Midbrain (tissue), 1 donor: ENCODE results near the gene MYO1F.

ENCODE experiments used
- DNase-seq: peaks from one replicate; lab custom pipeline; 2025; lab: John Stamatoyannopoulos, UW

The MYO1F gene

GRCh38 chr19:8491574-8491973 is 85.7 kb downstream of the MYO1F start:
- no peak for DNase-seq

- no peak for DNase-seq
Measured at GRCh38 chr19:8490873-8491272, 86.4 kb downstream of the MYO1F start.

- DNase-seq, result no peak
Measured at GRCh38 chr19:8490395-8490760, 86.9 kb downstream of the MYO1F start.

DNA sequence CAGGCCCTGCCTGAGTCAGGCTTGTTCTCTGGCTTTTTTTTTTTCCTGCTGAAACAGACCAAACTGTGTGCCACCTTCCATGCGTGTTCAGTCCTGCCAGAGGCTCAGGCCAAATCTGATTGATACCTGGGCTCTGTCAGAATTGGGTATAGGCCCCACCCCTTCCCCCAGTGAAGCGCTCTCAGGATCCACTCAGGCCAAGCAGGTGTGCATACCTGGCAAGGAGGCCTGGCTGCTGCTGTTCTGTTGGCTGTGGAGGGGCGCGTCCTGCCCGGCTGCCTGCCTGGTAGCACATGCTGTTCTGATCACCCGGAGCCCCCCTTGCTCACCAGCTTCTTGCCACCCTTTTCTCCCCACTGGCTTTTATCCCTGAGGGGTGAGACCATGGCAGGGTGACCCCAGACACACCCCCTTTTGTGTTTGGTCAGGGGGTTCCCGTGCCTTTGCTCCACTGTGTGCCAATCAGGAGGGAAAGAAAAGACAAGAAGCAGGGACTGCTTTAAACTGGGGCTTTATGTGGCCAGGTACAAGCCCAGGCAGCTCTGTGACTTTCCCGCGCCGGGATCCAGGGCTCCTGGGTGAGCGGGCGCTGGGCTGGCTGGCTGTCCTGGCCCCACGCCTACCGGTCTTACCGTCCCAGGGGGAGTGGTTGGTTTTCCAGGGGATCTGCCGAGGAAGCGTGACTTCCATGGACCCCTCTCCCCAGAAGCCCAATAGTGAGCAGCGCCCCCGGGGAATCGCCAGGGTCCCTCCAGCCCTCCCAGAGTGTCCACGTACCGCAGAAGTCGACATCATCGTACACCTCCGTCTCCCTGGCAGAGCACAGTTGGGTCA is 87.5 kb downstream of the MYO1F start:
- DNase-seq, result no peak

GRCh38 chr19:8488365-8488764 is 88.9 kb downstream of the MYO1F start:
- no peak for DNase-seq

DNA sequence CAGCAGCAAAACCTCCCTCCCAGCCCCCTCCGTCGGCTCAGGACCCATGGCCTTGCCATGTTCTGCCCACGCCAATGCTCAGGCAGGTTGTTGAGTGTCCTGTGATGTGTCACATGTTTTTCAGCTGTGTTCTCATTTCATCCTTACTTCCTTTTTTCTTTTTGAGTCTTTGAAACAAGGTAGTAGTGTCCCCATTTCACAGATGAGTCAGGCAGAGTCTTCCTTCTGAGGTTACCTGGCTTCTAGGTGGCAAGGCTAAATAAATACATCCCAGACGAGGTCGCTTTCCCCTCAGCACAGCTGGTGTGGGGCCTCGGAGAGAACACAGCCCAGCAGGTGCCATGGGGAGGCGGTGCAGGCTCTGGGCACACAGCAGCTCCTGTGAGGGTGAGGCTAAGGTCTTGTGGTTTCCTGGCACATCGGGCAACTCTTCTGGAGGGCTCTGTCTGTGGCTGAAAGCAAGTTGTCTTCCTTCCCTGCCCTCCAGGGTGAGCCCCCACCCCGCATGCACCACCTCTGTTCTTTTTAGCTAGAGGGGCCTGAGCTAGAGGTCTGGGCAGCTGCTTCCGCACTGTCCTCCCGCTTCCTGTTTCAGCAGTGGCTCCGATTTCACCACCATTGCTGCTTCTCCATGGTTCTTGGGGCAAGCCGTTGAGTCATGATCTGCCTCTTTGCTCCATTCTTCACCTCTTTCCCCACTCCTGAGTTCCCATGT is 89.9 kb downstream of the MYO1F start:
- DNase-seq, result peak; percentile 43

DNA sequence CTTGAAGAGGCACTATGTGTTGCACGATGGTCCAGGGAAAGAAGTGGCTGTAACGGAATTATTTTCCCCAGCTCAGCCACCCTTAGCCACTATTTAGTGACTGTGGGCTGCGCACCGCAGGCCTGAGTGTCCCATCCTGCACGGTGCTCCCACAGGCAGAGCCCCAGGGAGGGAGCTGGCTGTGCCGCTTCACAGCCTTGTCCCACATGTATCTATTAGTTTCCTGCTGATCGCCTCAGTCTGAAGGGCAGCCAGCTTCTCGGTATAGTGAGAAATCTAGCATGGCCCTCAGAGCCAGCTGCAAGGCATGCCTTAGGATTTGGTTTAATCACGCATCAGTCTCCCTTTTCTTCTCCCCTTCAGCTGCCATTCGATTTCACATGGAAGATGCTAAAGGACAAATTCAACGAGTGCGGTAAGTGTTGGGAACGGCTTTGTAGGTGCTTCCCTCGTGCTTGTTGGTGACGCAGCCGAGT is 90.5 kb downstream of the MYO1F start:
- DNase-seq, result no peak

DNA sequence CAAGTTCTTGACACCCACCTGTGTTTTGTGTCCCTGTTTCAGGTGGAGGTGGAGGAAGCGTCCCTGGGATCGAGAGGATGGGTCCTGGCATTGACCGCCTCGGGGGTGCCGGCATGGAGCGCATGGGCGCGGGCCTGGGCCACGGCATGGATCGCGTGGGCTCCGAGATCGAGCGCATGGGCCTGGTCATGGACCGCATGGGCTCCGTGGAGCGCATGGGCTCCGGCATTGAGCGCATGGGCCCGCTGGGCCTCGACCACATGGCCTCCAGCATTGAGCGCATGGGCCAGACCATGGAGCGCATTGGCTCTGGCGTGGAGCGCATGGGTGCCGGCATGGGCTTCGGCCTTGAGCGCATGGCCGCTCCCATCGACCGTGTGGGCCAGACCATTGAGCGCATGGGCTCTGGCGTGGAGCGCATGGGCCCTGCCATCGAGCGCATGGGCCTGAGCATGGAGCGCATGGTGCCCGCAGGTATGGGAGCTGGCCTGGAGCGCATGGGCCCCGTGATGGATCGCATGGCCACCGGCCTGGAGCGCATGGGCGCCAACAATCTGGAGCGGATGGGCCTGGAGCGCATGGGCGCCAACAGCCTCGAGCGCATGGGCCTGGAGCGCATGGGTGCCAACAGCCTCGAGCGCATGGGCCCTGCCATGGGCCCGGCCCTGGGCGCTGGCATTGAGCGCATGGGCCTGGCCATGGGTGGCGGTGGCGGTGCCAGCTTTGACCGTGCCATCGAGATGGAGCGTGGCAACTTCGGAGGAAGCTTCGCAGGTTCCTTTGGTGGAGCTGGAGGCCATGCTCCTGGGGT is 91.5 kb downstream of the MYO1F start:
- no peak for DNase-seq

GRCh38 chr19:8484331-8484894 is 92.8 kb downstream of the MYO1F start:
- DNase-seq, result peak; percentile 10

- DNase-seq, result no peak
Measured at GRCh38 chr19:8483165-8483564, 94.1 kb downstream of the MYO1F start.

DNA sequence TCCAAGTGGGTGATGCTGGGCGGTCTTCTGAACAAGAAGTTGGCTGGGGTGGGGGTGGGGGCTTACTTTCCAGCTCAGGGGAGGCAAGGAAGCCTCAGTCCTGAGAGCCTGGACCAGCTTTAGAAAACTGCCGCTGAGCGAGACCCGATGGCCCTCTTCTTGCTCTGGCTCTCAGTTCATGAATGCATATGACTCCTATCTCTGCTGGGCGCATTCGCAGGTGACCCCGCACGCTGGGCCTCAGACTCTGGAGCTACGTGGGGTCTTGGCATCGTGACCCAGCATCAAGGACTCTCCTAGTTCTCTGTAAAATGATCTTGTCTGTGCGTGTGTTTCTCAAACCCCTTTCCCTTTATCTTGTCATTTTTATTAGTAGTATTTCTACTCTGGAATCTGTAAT is 94.5 kb downstream of the MYO1F start:
- DNase-seq, result no peak

- no peak for DNase-seq
Measured at GRCh38 chr19:8481616-8482015, 95.6 kb downstream of the MYO1F start.

DNA sequence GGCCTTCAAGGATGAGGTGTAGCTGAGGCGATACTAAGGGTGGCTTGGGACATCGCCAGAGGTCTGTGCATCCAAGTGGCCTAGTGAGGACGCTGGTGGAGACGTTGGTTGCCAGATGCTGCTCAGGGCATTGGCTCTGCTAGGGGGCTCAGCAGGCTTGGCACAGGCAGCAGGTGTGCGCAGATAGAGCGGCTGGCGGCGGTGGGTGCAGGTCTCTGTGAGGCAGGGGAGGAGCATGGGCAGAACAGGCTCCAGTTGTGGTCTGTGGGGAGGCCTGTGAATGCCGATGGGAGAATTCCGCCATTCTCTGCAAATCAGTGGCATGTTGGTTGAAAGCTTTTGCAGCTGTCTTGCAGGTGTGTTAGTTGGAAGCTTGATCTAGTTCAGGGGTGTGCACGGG is 96.0 kb downstream of the MYO1F start:
- no peak for DNase-seq

- DNase-seq, result no peak
Measured at GRCh38 chr19:8478598-8478997, 98.6 kb downstream of the MYO1F start.

DNA sequence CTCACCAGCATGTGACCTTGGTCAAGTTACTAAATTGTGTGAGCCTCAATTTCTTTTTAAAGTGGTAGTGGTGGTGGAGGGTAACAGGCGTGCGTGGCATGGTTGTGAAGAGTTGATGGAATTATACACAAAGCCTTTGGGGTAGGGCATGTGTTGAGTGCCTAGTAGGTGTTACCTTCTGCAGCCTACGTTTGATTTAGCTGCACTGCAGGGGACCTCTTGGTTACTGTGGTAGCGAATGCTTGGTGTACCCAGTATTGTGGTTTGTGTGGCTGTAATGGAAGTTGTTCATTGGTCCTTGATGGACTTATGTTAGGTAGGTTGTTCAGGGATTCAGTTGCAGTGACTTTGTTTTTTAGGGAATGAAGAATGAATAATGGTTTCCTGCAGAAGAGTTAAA is 99.4 kb downstream of the MYO1F start:
- DNase-seq, result no peak

DNA sequence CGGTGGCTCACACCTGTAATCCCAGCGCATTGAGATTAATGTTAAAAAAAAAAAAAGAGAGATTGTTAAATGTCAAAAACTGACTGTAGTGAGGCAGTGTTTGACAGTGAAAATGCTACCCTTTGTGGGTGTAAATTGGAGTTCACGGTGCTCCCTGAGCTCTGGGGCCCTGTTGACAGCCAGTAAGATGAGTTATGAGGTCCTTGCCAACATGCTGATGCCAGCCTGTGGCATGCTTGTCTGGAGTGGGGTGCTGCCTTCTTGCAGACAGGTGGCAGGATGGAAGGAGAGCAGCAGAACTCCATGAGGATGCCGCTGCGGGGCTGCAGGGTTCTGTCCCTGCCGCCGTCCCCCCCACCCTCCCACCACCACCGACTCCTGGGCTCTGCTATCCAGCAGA is 100.7 kb downstream of the MYO1F start:
- no peak for DNase-seq

DNA sequence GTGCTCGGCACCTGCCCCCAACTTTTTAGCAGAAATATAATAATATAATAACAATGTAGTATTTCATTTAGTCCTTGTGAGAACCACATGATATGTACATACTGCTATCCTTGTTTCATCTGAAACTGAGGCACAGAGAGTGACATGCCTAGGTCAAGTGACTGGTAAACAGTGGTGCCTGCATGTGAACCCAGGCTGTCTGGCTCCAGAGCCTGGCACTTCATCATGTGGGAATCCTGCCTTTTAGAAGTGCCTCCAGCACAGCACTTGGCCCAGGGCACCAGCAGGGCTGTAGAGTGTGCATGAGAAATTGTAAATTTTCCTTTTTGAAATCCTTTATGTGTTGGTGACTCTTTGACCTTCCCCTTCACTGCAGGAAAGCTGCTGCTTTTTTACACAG is 102.2 kb downstream of the MYO1F start:
- no peak for DNase-seq

GRCh38 chr19:8473648-8474476 is 103.4 kb downstream of the MYO1F start:
- DNase-seq, result peak; percentile 46
